SW 1271 (cell line): Measurements from ENCODE around the gene KDM2B.

Experiments
- DNase-seq, 2 experiments: peaks; one replicate each; lab custom pipeline; 2025; lab: John Stamatoyannopoulos, UW

The KDM2B gene

GRCh38 chr12:121530600-121531355 is 50.0 kb downstream of the KDM2B start:
- DNase-seq = peak in 1 of 2 experiments; percentile 48

- DNase-seq = no peak
Observed at GRCh38 chr12:121529184-121529583, 51.6 kb downstream of the KDM2B start.

GRCh38 chr12:121525411-121525810 is 55.4 kb downstream of the KDM2B start:
- no peak for DNase-seq

- no peak for DNase-seq
Observed at GRCh38 chr12:121524196-121524916, 56.5 kb downstream of the KDM2B start.

GRCh38 chr12:121523741-121524140 is 57.1 kb downstream of the KDM2B start:
- DNase-seq = no peak

GRCh38 chr12:121522971-121523370 is 57.9 kb downstream of the KDM2B start:
- DNase-seq = no peak

GRCh38 chr12:121520586-121521086 is 60.2 kb downstream of the KDM2B start:
- DNase-seq = no peak

- no peak for DNase-seq
Observed at GRCh38 chr12:121520119-121520518, 60.7 kb downstream of the KDM2B start.

GRCh38 chr12:121519227-121519626 is 61.6 kb downstream of the KDM2B start:
- no peak for DNase-seq

- no peak for DNase-seq
Observed at GRCh38 chr12:121518656-121519055, 62.2 kb downstream of the KDM2B start.

GRCh38 chr12:121516437-121517011 is 64.3 kb downstream of the KDM2B start:
- DNase-seq = no peak

GRCh38 chr12:121515615-121516014 is 65.2 kb downstream of the KDM2B start:
- no peak for DNase-seq

- DNase-seq = no peak
Observed at GRCh38 chr12:121514184-121514742, 66.6 kb downstream of the KDM2B start.

GRCh38 chr12:121513464-121514183 is 67.2 kb downstream of the KDM2B start:
- peak in 1 of 2 experiments; percentile 66 for DNase-seq

GRCh38 chr12:121512561-121512960 is 68.3 kb downstream of the KDM2B start:
- no peak for DNase-seq

- DNase-seq = no peak
Observed at GRCh38 chr12:121511916-121512315, 68.9 kb downstream of the KDM2B start.

- DNase-seq = no peak
Observed at GRCh38 chr12:121509339-121509738, 71.5 kb downstream of the KDM2B start.

GRCh38 chr12:121508533-121508932 is 72.3 kb downstream of the KDM2B start:
- DNase-seq = no peak

- DNase-seq = no peak
Observed at GRCh38 chr12:121507984-121508383, 72.8 kb downstream of the KDM2B start.

- no peak for DNase-seq
Observed at GRCh38 chr12:121507245-121507644, 73.6 kb downstream of the KDM2B start.

- DNase-seq = no peak
Observed at GRCh38 chr12:121505513-121505912, 75.3 kb downstream of the KDM2B start.

GRCh38 chr12:121504505-121504904 is 76.3 kb downstream of the KDM2B start:
- DNase-seq = no peak
